Heart left ventricle (tissue), 13 donors: ENCODE data around the gene SYF2.

Source experiments
- CTCF ChIP-seq, 12 donors: fragments of 200-600 bp; sonication (generic) in 4 of 12; IDR thresholded peaks; one replicate each; pipeline versions ENCODE4 v1.5.0 to v1.8.0; 2018 to 2022; ENCODE audit warnings: antibody characterized with exemption in 12 of 12, mild to moderate bottlenecking in 5 of 12
- POLR2A ChIP-seq, 2 donors: fragments of 450-650 bp; IDR thresholded peaks; one replicate each; pipeline ENCODE4 v1.6.1; 2017; ENCODE audit warnings: antibody characterized with exemption in 2 of 2, mild to moderate bottlenecking in 2 of 2, moderate library complexity in 2 of 2
- donor health status: ischemic (EF 13 %, LVEDD 7.1; RV severe dilation, severe dysfunction).
- donor health status: DM: no; HTN: yes; CAD: no.
- donor health status: DM: no; HTN: no; CAD: no.
- donor health status: ischemic (EF 25% LVEDD 6.9; RV normal size, moderate dysfunction).
- donor health status: ischemic (EF 25% LVEDD 5.7; RV mildly dilated, moderate dysfunction).
- donor health status: ischemic (EF 35%, LVEDD 5.7; RV mildly dilated, moderate dysfunction).
- donor health status: nonischemic (EF 11% LVEDD 7.7; RV severe dilation, severe dysfunction).
- donor health status: DM: yes; HTN: yes; CAD: no.
- donor health status: PGD.
- donor health status: ischemic (EF 29% LVEDD 5.4; RV normal size, mild dysfunction).
- donor health status: nonischemic (EF 23%, LVEDD 6.1; RV moderate dilation, normal function).

GRCh38 chr1:25192154-25192553 is 40.1 kb downstream of the SYF2 start:
- no peak for TF ChIP-seq POLR2A (IDR thresholded peaks at IDR 0.05)
- TF ChIP-seq CTCF (IDR thresholded peaks at IDR 0.05), result no peak
